Muscle layer of colon (tissue), 2 donors: ENCODE results near the gene NME9.

ENCODE experiments used
- H3K27ac ChIP-seq: one replicate; pipeline ENCODE4 v1.7.0; 2013; ENCODE audit warnings: low read depth, mild to moderate bottlenecking, low read length, moderate library complexity
- H3K27me3 ChIP-seq, 2 donors: one replicate each; pipeline ENCODE4 v1.7.0; 2013; ENCODE audit warnings: low read length in 2 of 2, mild to moderate bottlenecking in 2 of 2; ENCODE audit not compliant: insufficient read depth in 2 of 2, control insufficient read depth in 1 of 2
- H3K36me3 ChIP-seq: one replicate; pipeline ENCODE4 v1.7.0; 2013; ENCODE audit warnings: mild to moderate bottlenecking, low read length; ENCODE audit not compliant: insufficient read depth
- H3K4me1 ChIP-seq: one replicate; pipeline ENCODE4 v1.7.0; 2013; ENCODE audit warnings: mild to moderate bottlenecking, low read length; ENCODE audit not compliant: insufficient read depth
- H3K4me3 ChIP-seq, 2 donors: one replicate each; pipeline ENCODE4 v1.7.0; 2013; ENCODE audit warnings: low read length in 2 of 2, low read depth in 1 of 2, mild to moderate bottlenecking in 1 of 2, moderate library complexity in 1 of 2
- H3K9ac ChIP-seq: one replicate; pipeline ENCODE4 v1.7.0; 2013; ENCODE audit warnings: low read length
- H3K9me3 ChIP-seq: one replicate; pipeline ENCODE4 v1.7.0; 2013; ENCODE audit warnings: mild to moderate bottlenecking, low read length
- donor health status: abdominal sarcoma.
- donor health status: Adenocarcinoma of cecum.

Gene NME9

GRCh38 chr3:138297059-138297607 lies 32.5 kb downstream of the NME9 start:
- no peaks in the 10 kb centered on the region for H3K4me1 ChIP-seq
- H3K9ac ChIP-seq: no peak overlapping the region
- no peak overlapping the region for H3K27ac ChIP-seq
- H3K36me3 ChIP-seq: peaks cover 34% of the 10 kb centered on the region
- H3K9me3 ChIP-seq: no peaks in the 10 kb centered on the region
- H3K27me3 ChIP-seq: no peaks in the 10 kb centered on the region
- no peak overlapping the region for H3K4me3 ChIP-seq

GRCh38 chr3:138296639-138297038 lies 33.0 kb downstream of the NME9 start:
- Histone ChIP-seq H3K4me3 (no peak overlapping the region), H3K9ac (no peak overlapping the region), H3K4me1 (no peaks in the 10 kb centered on the region), H3K27ac (no peak overlapping the region), H3K36me3 (peaks cover 34% of the 10 kb centered on the region), H3K27me3 (no peaks in the 10 kb centered on the region), H3K9me3 (no peaks in the 10 kb centered on the region)

GRCh38 chr3:138289701-138290100 lies 40.0 kb downstream of the NME9 start:
- no peaks in the 10 kb centered on the region for H3K27me3 ChIP-seq
- H3K4me1 ChIP-seq: no peaks in the 10 kb centered on the region
- H3K9me3 ChIP-seq: no peaks in the 10 kb centered on the region
- H3K27ac ChIP-seq: no peak overlapping the region
- no peak overlapping the region for H3K9ac ChIP-seq
- no peak overlapping the region for H3K4me3 ChIP-seq
- H3K36me3 ChIP-seq: peaks cover 75% of the 10 kb centered on the region

- H3K4me1 ChIP-seq: no peaks in the 10 kb centered on the region
- H3K9ac ChIP-seq: no peak overlapping the region
- H3K9me3 ChIP-seq: no peaks in the 10 kb centered on the region
- peaks cover 76% of the 10 kb centered on the region for H3K36me3 ChIP-seq
- no peaks in the 10 kb centered on the region for H3K27me3 ChIP-seq
- no peak overlapping the region for H3K27ac ChIP-seq
- H3K4me3 ChIP-seq: no peak overlapping the region
Measured at GRCh38 chr3:138289260-138289659, 40.4 kb downstream of the NME9 start.

- Histone ChIP-seq H3K4me1 (no peaks in the 10 kb centered on the region), H3K27me3 (no peaks in the 10 kb centered on the region), H3K9me3 (no peaks in the 10 kb centered on the region), H3K4me3 (no peak overlapping the region), H3K36me3 (peaks cover 59% of the 10 kb centered on the region), H3K27ac (no peak overlapping the region), H3K9ac (no peak overlapping the region)
Measured at GRCh38 chr3:138284957-138285477, 44.6 kb downstream of the NME9 start.

- Histone ChIP-seq H3K27me3 (no peaks in the 10 kb centered on the region), H3K9me3 (no peaks in the 10 kb centered on the region), H3K4me1 (no peaks in the 10 kb centered on the region), H3K9ac (no peak overlapping the region), H3K36me3 (peaks cover 50% of the 10 kb centered on the region), H3K4me3 (no peak overlapping the region), H3K27ac (no peak overlapping the region)
Measured at GRCh38 chr3:138284079-138284478, 45.6 kb downstream of the NME9 start.

GRCh38 chr3:138282836-138283235 lies 46.8 kb downstream of the NME9 start:
- H3K36me3 ChIP-seq: peaks cover 41% of the 10 kb centered on the region

GRCh38 chr3:138281561-138281960 lies 48.1 kb downstream of the NME9 start:
- Histone ChIP-seq H3K4me3 (no peak overlapping the region), H3K27me3 (no peaks in the 10 kb centered on the region), H3K36me3 (peaks cover 30% of the 10 kb centered on the region), H3K9ac (no peak overlapping the region), H3K9me3 (no peaks in the 10 kb centered on the region), H3K27ac (no peak overlapping the region), H3K4me1 (no peaks in the 10 kb centered on the region)

More at GRCh38 chr3:138282836-138283235, 46.8 kb downstream of the NME9 start:
- no peak overlapping the region for H3K4me3 ChIP-seq
- no peaks in the 10 kb centered on the region for H3K27me3 ChIP-seq
- H3K9ac ChIP-seq: no peak overlapping the region
- no peaks in the 10 kb centered on the region for H3K4me1 ChIP-seq
- no peak overlapping the region for H3K27ac ChIP-seq
- no peaks in the 10 kb centered on the region for H3K9me3 ChIP-seq

GRCh38 chr3:138271189-138271794 lies 58.4 kb downstream of the NME9 start:
- Histone ChIP-seq H3K27ac (no peak overlapping the region), H3K4me1 (no peaks in the 10 kb centered on the region), H3K36me3 (peaks cover 31% of the 10 kb centered on the region), H3K27me3 (no peaks in the 10 kb centered on the region), H3K9me3 (no peaks in the 10 kb centered on the region), H3K4me3 (no peak overlapping the region), H3K9ac (no peak overlapping the region)

GRCh38 chr3:138270245-138270644 lies 59.4 kb downstream of the NME9 start:
- Histone ChIP-seq H3K9me3 (no peaks in the 10 kb centered on the region), H3K27me3 (no peaks in the 10 kb centered on the region), H3K4me3 (no peak overlapping the region), H3K36me3 (peaks cover 36% of the 10 kb centered on the region), H3K4me1 (no peaks in the 10 kb centered on the region), H3K9ac (no peak overlapping the region), H3K27ac (no peak overlapping the region)

GRCh38 chr3:138267083-138267482 lies 62.6 kb downstream of the NME9 start:
- Histone ChIP-seq H3K27me3 (no peaks in the 10 kb centered on the region), H3K36me3 (peaks cover 19% of the 10 kb centered on the region), H3K4me3 (no peak overlapping the region), H3K27ac (no peak overlapping the region), H3K9ac (no peak overlapping the region), H3K9me3 (no peaks in the 10 kb centered on the region), H3K4me1 (no peaks in the 10 kb centered on the region)

- Histone ChIP-seq H3K27ac (no peak overlapping the region), H3K4me3 (no peak overlapping the region), H3K9me3 (no peaks in the 10 kb centered on the region), H3K27me3 (no peaks in the 10 kb centered on the region), H3K36me3 (peaks cover 13% of the 10 kb centered on the region), H3K9ac (no peak overlapping the region), H3K4me1 (no peaks in the 10 kb centered on the region)
Measured at GRCh38 chr3:138265745-138266144, 63.9 kb downstream of the NME9 start.
